Fibroblast of villous mesenchyme (primary cell): ENCODE measurements around the gene CCDC9B. TPM values are rescaled to one million over a fixed set of nuclear protein-coding genes. Genes with fewer than 3 reads are reported as not detected.

Experiments
- DNase-seq: peaks from one replicate; pipeline ENCODE4 v3.0.0-alpha.2; 2010; ENCODE audit warnings: low read depth
- H3K4me3 ChIP-seq: 2 replicates; pipeline ENCODE4 v1.5.1; 2011; ENCODE audit warnings: low read depth, mild to moderate bottlenecking, low read length
- CTCF ChIP-seq: IDR thresholded peaks from 2 replicates; pipeline ENCODE4 v1.5.1; 2012; ENCODE audit warnings: low read depth, mild to moderate bottlenecking, low read length; ENCODE audit not compliant: insufficient read depth
- total RNA-seq: library from RNA; depleted of rRNA; stranded (reverse); fragments of >200 nt; gene quantifications from 2 replicates; pipeline ENCODE4 v1.2.3, GENCODE V29; 2012

The CCDC9B gene
- total RNA-seq, 1 donor = 35.4 TPM

- H3K4me3 ChIP-seq = no peak overlapping the region
- no peak for TF ChIP-seq CTCF
- no peak for DNase-seq
These were observed 28.7 kb upstream of the CCDC9B start for GRCh38 chr15:40369474-40369869.

GRCh38 chr15:40368719-40369473 is 28.2 kb upstream of the CCDC9B start:
- no peak for DNase-seq
- H3K4me3 ChIP-seq = no peak overlapping the region
- TF ChIP-seq CTCF = no peak

GRCh38 chr15:40367686-40368611 is 27.2 kb upstream of the CCDC9B start:
- peak overlapping the region; percentile 35 for H3K4me3 ChIP-seq
- peak; percentile 74 for TF ChIP-seq CTCF

GRCh38 chr15:40367371-40367685 is 26.6 kb upstream of the CCDC9B start:
- no peak for DNase-seq
- no peak overlapping the region for H3K4me3 ChIP-seq
- TF ChIP-seq CTCF = no peak

More at GRCh38 chr15:40367686-40368611, 27.2 kb upstream of the CCDC9B start:
- peak; percentile 92 for DNase-seq

- no peak overlapping the region for H3K4me3 ChIP-seq
These were observed 26.0 kb upstream of the CCDC9B start for GRCh38 chr15:40366457-40367370.

More at GRCh38 chr15:40366457-40367370, 26.0 kb upstream of the CCDC9B start:
- DNase-seq = no peak
- no peak for TF ChIP-seq CTCF
